IMR-90 (cell line): ENCODE results near the gene RALGAPA2. TPM values are rescaled to one million over a fixed set of nuclear protein-coding genes. Genes with fewer than 3 reads are reported as not detected.

Experiments
- ATAC-seq: fragments of 200-7000 bp; cut with Tn5 transposase; 2 replicates; pipeline ENCODE4 v1.9.1; 2020; ENCODE audit warnings: low read depth, mild to moderate bottlenecking, moderate library complexity
- BruUV-seq: library from RNA; stranded (reverse); fragments of 400-500 nt; replicated peaks from 2 replicates; lab custom pipeline; 2021; lab: Mats Ljungman, UMichigan
- CTCF ChIA-PET: fragments of 300-600 bp; formaldehyde crosslinking; extraction: SDS; loops from one replicate; lab custom pipeline; 2021; ENCODE audit warnings: antibody characterized with exemption; lab: Yijun Ruan, JAX
- POLR2A ChIA-PET: fragments of 300-600 bp; sonication (Branson Sonifier 250); formaldehyde crosslinking; loops from one replicate; lab custom pipeline; 2022; ENCODE audit warnings: antibody characterized with exemption; ENCODE audit not compliant: unreplicated experiment; lab: Charles Lee
- DNase-seq: peaks from one replicate; pipeline ENCODE4 v3.0.0; 2013
- H2AFZ ChIP-seq: replicated peaks from 2 replicates; pipeline ENCODE3; 2013; ENCODE audit warnings: low read length, mild to moderate bottlenecking; ENCODE audit not compliant: poor library complexity
- H2AK5ac ChIP-seq: 2 replicates; pipeline ENCODE4 v1.6.1; 2013; ENCODE audit warnings: low read depth, low read length, inconsistent platforms
- H2AK9ac ChIP-seq: replicated peaks from 2 replicates; pipeline ENCODE3; 2013; ENCODE audit warnings: mild to moderate bottlenecking, low read depth, low read length, moderate library complexity; ENCODE audit not compliant: poor library complexity
- H2BK120ac ChIP-seq: 2 replicates; pipeline ENCODE4 v1.6.1; 2013; ENCODE audit warnings: low read depth, low read length, inconsistent platforms
- H2BK15ac ChIP-seq: 3 replicates; pipeline ENCODE4 v1.6.1; 2013; ENCODE audit warnings: low read depth, low read length, inconsistent platforms
- H2BK20ac ChIP-seq: 2 replicates; pipeline ENCODE4 v1.6.1; 2013; ENCODE audit warnings: low read depth, mild to moderate bottlenecking, inconsistent platforms, low read length, moderate library complexity
- H2BK5ac ChIP-seq: 2 replicates; pipeline ENCODE4 v1.6.1; 2013; ENCODE audit warnings: mild to moderate bottlenecking, low read depth, low read length, inconsistent platforms; ENCODE audit not compliant: poor library complexity, severe bottlenecking
- H3K14ac ChIP-seq: replicated peaks from 2 replicates; pipeline ENCODE4 v1.6.1; 2013; ENCODE audit warnings: low read depth, low read length, inconsistent platforms
- H3K18ac ChIP-seq: 2 replicates; pipeline ENCODE4 v1.6.1; 2013; ENCODE audit warnings: low read depth, low read length, control low read depth
- H3K23ac ChIP-seq: 2 replicates; pipeline ENCODE4 v1.6.1; 2013; ENCODE audit warnings: low read depth, low read length, inconsistent platforms
- H3K27ac ChIP-seq: 2 replicates; pipeline ENCODE4 v1.5.1; 2013; ENCODE audit warnings: mild to moderate bottlenecking, control low read depth, low read length; ENCODE audit not compliant: insufficient read depth
- H3K27me3 ChIP-seq: 2 replicates; pipeline ENCODE4 v1.6.1; 2013; ENCODE audit warnings: low read length; ENCODE audit not compliant: control insufficient read depth, insufficient read depth
- H3K36me3 ChIP-seq: 2 replicates; pipeline ENCODE4 v1.6.1; 2013; ENCODE audit warnings: low read length, mixed read lengths; ENCODE audit not compliant: control insufficient read depth, insufficient read depth
- H3K4ac ChIP-seq: 2 replicates; pipeline ENCODE4 v1.6.1; 2013; ENCODE audit warnings: low read depth, low read length, inconsistent platforms
- H3K4me1 ChIP-seq: 2 replicates; pipeline ENCODE4 v1.6.1; 2013; ENCODE audit warnings: low read length, mixed read lengths; ENCODE audit not compliant: control insufficient read depth, insufficient read depth
- H3K4me2 ChIP-seq: 2 replicates; pipeline ENCODE4 v1.6.1; 2013; ENCODE audit warnings: low read depth, mild to moderate bottlenecking, control low read depth, low read length, moderate library complexity
- H3K4me3 ChIP-seq: 2 replicates; pipeline ENCODE4 v1.5.1; 2013; ENCODE audit warnings: low read depth, mild to moderate bottlenecking, control low read depth, low read length, moderate library complexity; ENCODE audit not compliant: insufficient read depth
- H3K56ac ChIP-seq: 2 replicates; pipeline ENCODE4 v1.6.1; 2013; ENCODE audit warnings: low read length, inconsistent platforms; ENCODE audit not compliant: insufficient read depth; ENCODE audit errors: extremely low read depth
- H3K79me1 ChIP-seq, 2 experiments: 2 replicates each; pipeline ENCODE4 v1.6.1; 2013; ENCODE audit warnings: low read length in 2 of 2, inconsistent platforms in 1 of 2, low read depth in 1 of 2
- H3K9ac ChIP-seq: 2 replicates; pipeline ENCODE4 v1.6.1; 2013; ENCODE audit warnings: low read depth, low read length, control low read depth
- H3K9me1 ChIP-seq: 2 replicates; pipeline ENCODE4 v1.6.1; 2013; ENCODE audit warnings: low read length, inconsistent platforms; ENCODE audit not compliant: insufficient read depth
- H3K9me3 ChIP-seq: 2 replicates; pipeline ENCODE4 v1.6.1; 2013; ENCODE audit warnings: low read length; ENCODE audit not compliant: control insufficient read depth, insufficient read depth
- H4K20me1 ChIP-seq: 2 replicates; pipeline ENCODE4 v1.6.1; 2013; ENCODE audit warnings: low read length, inconsistent platforms; ENCODE audit not compliant: insufficient read depth
- H4K5ac ChIP-seq: 2 replicates; pipeline ENCODE4 v1.6.1; 2013; ENCODE audit warnings: mild to moderate bottlenecking, low read depth, low read length, control low read depth
- H4K8ac ChIP-seq, 2 experiments: 2 replicates each; pipeline ENCODE4 v1.6.1; 2013; ENCODE audit warnings: low read depth in 2 of 2, low read length in 2 of 2, control low read depth in 1 of 2, inconsistent platforms in 1 of 2
- H4K91ac ChIP-seq: 2 replicates; pipeline ENCODE4 v1.6.1; 2013; ENCODE audit warnings: low read depth, low read length, inconsistent platforms; ENCODE audit not compliant: insufficient read depth
- CEBPB ChIP-seq: IDR thresholded peaks from 2 replicates; pipeline ENCODE4 v1.6.1; 2012; ENCODE audit warnings: low read depth, low read length, improper control_type of control experiment
- CHD1 ChIP-seq: IDR thresholded peaks from 2 replicates; pipeline ENCODE4 v1.6.1; 2012; ENCODE audit warnings: low read depth, low read length, improper control_type of control experiment
- FOS ChIP-seq: fragments of 150-350 bp; IDR thresholded peaks from 2 replicates; pipeline ENCODE4 v1.6.1; 2016; ENCODE audit warnings: low read depth, low read length
- MAZ ChIP-seq: IDR thresholded peaks from 2 replicates; pipeline ENCODE4 v1.6.1; 2012; ENCODE audit warnings: low read depth, mild to moderate bottlenecking, low read length, improper control_type of control experiment, moderate library complexity, borderline replicate concordance
- MXI1 ChIP-seq: IDR thresholded peaks from 2 replicates; pipeline ENCODE4 v1.6.1; 2012; ENCODE audit warnings: low read depth, mild to moderate bottlenecking, low read length, moderate library complexity, borderline replicate concordance
- NFE2L2 ChIP-seq: fragments of 150-350 bp; IDR thresholded peaks from 2 replicates; pipeline ENCODE4 v1.6.1; 2016; ENCODE audit warnings: low read depth, mild to moderate bottlenecking, low read length
- POLR2A ChIP-seq: IDR thresholded peaks from 2 replicates; pipeline ENCODE4 v1.6.1; 2012; ENCODE audit warnings: mild to moderate bottlenecking, low read depth, low read length
- RAD21 ChIP-seq: IDR thresholded peaks from 2 replicates; pipeline ENCODE4 v1.6.1; 2012; ENCODE audit warnings: low read length, improper control_type of control experiment
- RCOR1 ChIP-seq: IDR thresholded peaks from 2 replicates; pipeline ENCODE4 v1.6.1; 2012; ENCODE audit warnings: mild to moderate bottlenecking, low read length, improper control_type of control experiment; ENCODE audit not compliant: insufficient replicate concordance
- RFX5 ChIP-seq: IDR thresholded peaks from 2 replicates; pipeline ENCODE4 v1.8.0; 2012; ENCODE audit warnings: low read depth, mild to moderate bottlenecking, low read length, moderate library complexity
- SMC3 ChIP-seq: fragments of 150-350 bp; IDR thresholded peaks from 2 replicates; pipeline ENCODE4 v1.6.1; 2016; ENCODE audit warnings: low read depth, mild to moderate bottlenecking, antibody characterized with exemption, low read length, moderate library complexity
- WGBS, 2 experiments: methylation state at CpG; one replicate each; pipeline versions ENCODE4 v1.1.5 to v1.1.7; 2013; ENCODE audit warnings: missing lambda C conversion rate in 2 of 2; ENCODE audit not compliant: insufficient read length in 1 of 2; ENCODE audit errors: extremely low coverage in 2 of 2; 5-methylcytosine and 5-hydroxymethylcytosine counted together
- dilution Hi-C: fragments of 300-500 bp; cut with HindIII; formaldehyde crosslinking; loops from one replicate; pipeline ENCODE4 v1.14.3; 2018; ENCODE audit warnings: low sequenced_read_pairs; ENCODE audit not compliant: unreplicated experiment
- in situ Hi-C: fragments of 300-500 bp; cut with MboI; formaldehyde crosslinking; loops from 3 replicates; pipeline ENCODE4 v1.14.3; 2019; ENCODE audit warnings: low sequenced_read_pairs, inconsistent platforms, mixed read lengths
- intact Hi-C: fragments of 100-400 bp; cut with micrococcal nuclease; formaldehyde crosslinking; loops from 2 replicates; pipeline ENCODE4 v1.10.0; 2022
- polyA plus RNA-seq, 3 experiments: library from polyadenylated mRNA; depleted of rRNA; stranded (reverse); fragments of >200 nt; gene quantifications; 2 replicates each; pipeline ENCODE4 v1.2.3, GENCODE V29; 2012; ENCODE audit warnings: low replicate concordance in 1 of 3
- total RNA-seq: library from RNA; depleted of rRNA; stranded (reverse); fragments of >200 nt; gene quantifications from 2 replicates; pipeline ENCODE4 v1.2.3, GENCODE V29; 2012
- TF ChIP-seq, protein P1 (sequence below): fragments of 150-350 bp; IDR thresholded peaks from 2 replicates; pipeline ENCODE4 v1.6.1; 2016; ENCODE audit warnings: low read depth, mild to moderate bottlenecking, low read length, moderate library complexity, borderline replicate concordance
- TF ChIP-seq, protein P2 (sequence below): fragments of 150-350 bp; IDR thresholded peaks from 2 replicates; pipeline ENCODE4 v1.6.1; 2017; ENCODE audit warnings: mild to moderate bottlenecking, antibody characterized with exemption, low read length, low read depth

The RALGAPA2 gene
- total and polyA plus RNA-seq, 2 of the 4 experiments (the other 2 are of a cell fraction), result 1.3 to 3.9 TPM

DNA sequence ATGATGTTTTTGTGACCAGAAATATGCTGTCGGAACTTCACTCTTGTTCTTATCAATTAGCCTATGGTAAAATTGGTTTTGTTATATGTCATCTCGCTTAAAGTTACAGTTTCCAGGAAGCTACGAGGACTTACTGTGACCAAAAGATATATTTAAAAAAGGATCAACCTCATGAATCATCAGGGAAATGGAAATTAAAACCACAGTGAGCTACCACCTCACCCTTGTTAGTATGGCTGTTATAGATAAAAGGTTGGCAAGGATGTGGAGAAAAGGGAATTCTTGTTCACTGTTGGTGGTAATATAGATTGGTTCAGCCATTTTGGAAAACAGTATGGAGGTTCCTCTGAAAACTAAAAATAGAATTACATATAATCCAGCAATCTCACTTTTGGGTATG lies 358.9 kb downstream of the RALGAPA2 start:
- Histone ChIP-seq H3K9ac (no peak overlapping the region), H2BK5ac (no peak overlapping the region), H2AK9ac (no peak overlapping the region), H2BK15ac (no peak overlapping the region), H2AFZ (no peak overlapping the region), H3K27ac (no peak overlapping the region), H3K14ac (no peak overlapping the region), H4K20me1 (no peaks in the 10 kb centered on the region), H3K9me3 (no peaks in the 10 kb centered on the region), H3K4me2 (no peak overlapping the region), H3K56ac (no peak overlapping the region), H3K4me3 (no peak overlapping the region), H3K36me3 (no peaks in the 10 kb centered on the region), H2AK5ac (no peak overlapping the region), H4K91ac (no peak overlapping the region), H3K18ac (no peak overlapping the region), H4K8ac (no peak overlapping the region), H2BK120ac (no peak overlapping the region), H3K4ac (no peak overlapping the region), H3K4me1 (no peaks in the 10 kb centered on the region), H3K23ac (no peak overlapping the region), H3K27me3 (no peaks in the 10 kb centered on the region; the same call in 1 of the 2 replicates), H4K5ac (no peak overlapping the region), H3K9me1 (no peaks in the 10 kb centered on the region), H2BK20ac (no peak overlapping the region), H3K79me1 (no peaks in the 10 kb centered on the region)
- dilution Hi-C loops (no loop called here), in situ Hi-C loops (no loop called here), intact Hi-C loops (no loop called here)
- no TSS peak for BruUV-seq
- TF ChIP-seq MXI1, result no peak
- TF ChIP-seq, protein P1, sequence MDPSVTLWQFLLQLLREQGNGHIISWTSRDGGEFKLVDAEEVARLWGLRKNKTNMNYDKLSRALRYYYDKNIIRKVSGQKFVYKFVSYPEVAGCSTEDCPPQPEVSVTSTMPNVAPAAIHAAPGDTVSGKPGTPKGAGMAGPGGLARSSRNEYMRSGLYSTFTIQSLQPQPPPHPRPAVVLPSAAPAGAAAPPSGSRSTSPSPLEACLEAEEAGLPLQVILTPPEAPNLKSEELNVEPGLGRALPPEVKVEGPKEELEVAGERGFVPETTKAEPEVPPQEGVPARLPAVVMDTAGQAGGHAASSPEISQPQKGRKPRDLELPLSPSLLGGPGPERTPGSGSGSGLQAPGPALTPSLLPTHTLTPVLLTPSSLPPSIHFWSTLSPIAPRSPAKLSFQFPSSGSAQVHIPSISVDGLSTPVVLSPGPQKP, result no peak
- TF ChIP-seq NFE2L2, result no peak
- no peak for TF ChIP-seq RCOR1
- no peak for TF ChIP-seq RFX5
- no peak for TF ChIP-seq CEBPB
- TF ChIP-seq, protein P2, sequence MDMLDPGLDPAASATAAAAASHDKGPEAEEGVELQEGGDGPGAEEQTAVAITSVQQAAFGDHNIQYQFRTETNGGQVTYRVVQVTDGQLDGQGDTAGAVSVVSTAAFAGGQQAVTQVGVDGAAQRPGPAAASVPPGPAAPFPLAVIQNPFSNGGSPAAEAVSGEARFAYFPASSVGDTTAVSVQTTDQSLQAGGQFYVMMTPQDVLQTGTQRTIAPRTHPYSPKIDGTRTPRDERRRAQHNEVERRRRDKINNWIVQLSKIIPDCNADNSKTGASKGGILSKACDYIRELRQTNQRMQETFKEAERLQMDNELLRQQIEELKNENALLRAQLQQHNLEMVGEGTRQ, result no peak
- TF ChIP-seq FOS, result no peak
- no peak for TF ChIP-seq POLR2A
- no peak for TF ChIP-seq RAD21
- no peak for TF ChIP-seq CHD1
- no peak for TF ChIP-seq SMC3
- no peak for TF ChIP-seq MAZ
- WGBS, 2 experiments, result no CpG with 5 or more reads among the region's 3 CpGs
- POLR2A ChIA-PET, result no interaction called here
- DNase-seq, result no peak
- CTCF ChIA-PET, result no interaction called here
- ATAC-seq, result no peak
